Retinal pigment epithelial cell (primary cell): ENCODE results near the gene IL1RAP.

Source experiments
- DNase-seq: peaks from one replicate; pipeline ENCODE4 v3.0.0-alpha.2; 2010; ENCODE audit warnings: low read depth
- H3K4me3 ChIP-seq: 2 replicates; pipeline ENCODE4 v1.5.1; 2011; ENCODE audit warnings: mild to moderate bottlenecking, low read length, control low read depth, moderate library complexity
- CTCF ChIP-seq: conservative IDR thresholded peaks from 2 replicates; pipeline ENCODE4 v1.5.1; 2011; ENCODE audit warnings: low read depth, low read length, control low read depth, inconsistent platforms

The IL1RAP gene

GRCh38 chr3:190560013-190560895 is 46.4 kb downstream of the IL1RAP start:
- no peak for DNase-seq
- H3K4me3 ChIP-seq = no peak overlapping the region
- no peak for TF ChIP-seq CTCF

GRCh38 chr3:190562866-190563510 is 49.1 kb downstream of the IL1RAP start:
- no peak for TF ChIP-seq CTCF
- no peak for DNase-seq
- no peak overlapping the region for H3K4me3 ChIP-seq

- DNase-seq = no peak
- H3K4me3 ChIP-seq = no peak overlapping the region
- no peak for TF ChIP-seq CTCF
These were observed 50.3 kb downstream of the IL1RAP start for GRCh38 chr3:190564175-190564574.

DNA sequence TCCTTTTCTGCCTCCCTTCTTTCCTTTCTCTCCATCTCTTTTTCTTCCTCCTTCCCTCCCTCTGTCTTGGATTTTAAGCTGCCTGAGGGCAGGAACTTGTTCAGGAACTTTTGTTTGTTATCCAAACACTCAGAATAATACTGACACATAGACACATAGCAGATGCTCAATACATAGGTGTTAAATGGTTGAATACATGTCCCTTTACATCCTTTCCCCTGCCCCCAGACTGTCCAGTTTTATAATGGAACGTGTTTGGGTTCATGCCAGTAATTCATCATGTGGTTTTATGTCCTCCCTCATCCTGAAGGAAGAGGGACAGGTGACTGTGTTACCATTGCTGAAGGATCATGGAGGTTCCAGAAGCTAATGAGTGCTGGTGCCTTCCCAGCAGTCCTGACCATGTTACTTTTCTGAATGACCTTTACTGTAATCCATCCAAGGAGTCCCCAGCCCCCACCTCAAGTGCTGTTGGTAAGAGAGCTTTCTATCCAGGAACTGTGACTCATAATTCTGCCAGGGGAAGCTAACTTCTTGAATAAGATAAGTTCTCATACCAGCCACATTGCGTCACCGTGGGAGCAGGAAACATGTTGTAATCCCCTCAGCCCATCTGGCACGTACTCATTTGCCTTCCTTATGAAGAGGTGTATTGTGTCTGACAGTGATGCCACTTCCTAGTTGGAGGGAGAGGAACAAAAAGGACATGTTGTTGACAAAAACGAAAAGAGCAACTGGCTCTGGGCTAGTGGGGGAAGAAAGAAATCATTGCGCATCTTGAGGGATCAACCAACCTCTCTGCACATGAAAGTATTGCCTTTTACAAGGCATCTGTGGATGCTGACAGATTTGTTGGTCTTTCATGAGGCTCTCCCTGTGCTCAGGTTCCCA is 52.4 kb downstream of the IL1RAP start:
- no peak for TF ChIP-seq CTCF
- DNase-seq = peak; percentile 100
- no peak overlapping the region for H3K4me3 ChIP-seq

DNA sequence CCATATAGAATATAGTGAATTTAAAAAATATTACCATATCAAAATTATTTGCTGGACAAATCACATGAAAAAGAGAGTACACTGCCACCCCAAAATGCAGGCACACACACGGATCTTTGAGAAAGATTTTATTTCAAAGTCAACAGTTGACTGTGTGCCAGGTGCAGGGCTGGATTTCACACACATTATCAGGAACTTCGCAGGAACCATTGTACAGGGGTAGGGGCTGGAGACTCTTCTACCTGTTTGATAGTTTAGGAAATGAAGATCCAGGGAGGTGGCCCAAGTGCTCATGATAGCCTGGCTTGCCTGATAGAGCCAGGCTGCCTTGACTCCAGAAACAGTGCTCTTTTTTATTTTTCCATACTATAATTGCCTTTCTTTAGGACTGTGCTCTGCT is 54.2 kb downstream of the IL1RAP start:
- no peak overlapping the region for H3K4me3 ChIP-seq
- no peak for TF ChIP-seq CTCF
- no peak for DNase-seq

- no peak overlapping the region for H3K4me3 ChIP-seq
- TF ChIP-seq CTCF = no peak
- no peak for DNase-seq
These were observed 60.6 kb downstream of the IL1RAP start for GRCh38 chr3:190574473-190574872.
